ENCODE measurements around the gene LYST. TPM values are rescaled to one million over a fixed set of nuclear protein-coding genes. Genes with fewer than 3 reads are reported as not detected.

Gene LYST
- total and polyA plus RNA-seq, 2 of the 8 experiments (the other 6 are each of a cell fraction or from before 2014, with no cell fraction given), result 0.29 to 0.58 TPM

GRCh38 chr1:235855811-235856429, 10.8 kb downstream of the LYST start (continued):
- TF ChIP-seq SUZ12 (IDR thresholded peaks at IDR 0.05; ENCODE audit: low read length) (no peak), PHF8 (conservative IDR thresholded peaks at IDR 0.05; ENCODE audit: low read depth, low read length) (no peak), MAFK (IDR thresholded peaks at IDR 0.05; ENCODE audit: low read depth, low read length) (no peak), CEBPB (IDR thresholded peaks at IDR 0.05; ENCODE audit: low read depth, low read length) (no peak), EP300 (IDR thresholded peaks at IDR 0.05; ENCODE audit: borderline replicate concordance in 1 of 2, low read depth in 2 of 2, low read length in 2 of 2) (no peak), SIX5 (IDR thresholded peaks at IDR 0.05; ENCODE audit: low read depth, low read length) (no peak), TBP (IDR thresholded peaks at IDR 0.05; ENCODE audit: low read depth, low read length) (no peak)
- TF ChIP-seq, protein P1, sequence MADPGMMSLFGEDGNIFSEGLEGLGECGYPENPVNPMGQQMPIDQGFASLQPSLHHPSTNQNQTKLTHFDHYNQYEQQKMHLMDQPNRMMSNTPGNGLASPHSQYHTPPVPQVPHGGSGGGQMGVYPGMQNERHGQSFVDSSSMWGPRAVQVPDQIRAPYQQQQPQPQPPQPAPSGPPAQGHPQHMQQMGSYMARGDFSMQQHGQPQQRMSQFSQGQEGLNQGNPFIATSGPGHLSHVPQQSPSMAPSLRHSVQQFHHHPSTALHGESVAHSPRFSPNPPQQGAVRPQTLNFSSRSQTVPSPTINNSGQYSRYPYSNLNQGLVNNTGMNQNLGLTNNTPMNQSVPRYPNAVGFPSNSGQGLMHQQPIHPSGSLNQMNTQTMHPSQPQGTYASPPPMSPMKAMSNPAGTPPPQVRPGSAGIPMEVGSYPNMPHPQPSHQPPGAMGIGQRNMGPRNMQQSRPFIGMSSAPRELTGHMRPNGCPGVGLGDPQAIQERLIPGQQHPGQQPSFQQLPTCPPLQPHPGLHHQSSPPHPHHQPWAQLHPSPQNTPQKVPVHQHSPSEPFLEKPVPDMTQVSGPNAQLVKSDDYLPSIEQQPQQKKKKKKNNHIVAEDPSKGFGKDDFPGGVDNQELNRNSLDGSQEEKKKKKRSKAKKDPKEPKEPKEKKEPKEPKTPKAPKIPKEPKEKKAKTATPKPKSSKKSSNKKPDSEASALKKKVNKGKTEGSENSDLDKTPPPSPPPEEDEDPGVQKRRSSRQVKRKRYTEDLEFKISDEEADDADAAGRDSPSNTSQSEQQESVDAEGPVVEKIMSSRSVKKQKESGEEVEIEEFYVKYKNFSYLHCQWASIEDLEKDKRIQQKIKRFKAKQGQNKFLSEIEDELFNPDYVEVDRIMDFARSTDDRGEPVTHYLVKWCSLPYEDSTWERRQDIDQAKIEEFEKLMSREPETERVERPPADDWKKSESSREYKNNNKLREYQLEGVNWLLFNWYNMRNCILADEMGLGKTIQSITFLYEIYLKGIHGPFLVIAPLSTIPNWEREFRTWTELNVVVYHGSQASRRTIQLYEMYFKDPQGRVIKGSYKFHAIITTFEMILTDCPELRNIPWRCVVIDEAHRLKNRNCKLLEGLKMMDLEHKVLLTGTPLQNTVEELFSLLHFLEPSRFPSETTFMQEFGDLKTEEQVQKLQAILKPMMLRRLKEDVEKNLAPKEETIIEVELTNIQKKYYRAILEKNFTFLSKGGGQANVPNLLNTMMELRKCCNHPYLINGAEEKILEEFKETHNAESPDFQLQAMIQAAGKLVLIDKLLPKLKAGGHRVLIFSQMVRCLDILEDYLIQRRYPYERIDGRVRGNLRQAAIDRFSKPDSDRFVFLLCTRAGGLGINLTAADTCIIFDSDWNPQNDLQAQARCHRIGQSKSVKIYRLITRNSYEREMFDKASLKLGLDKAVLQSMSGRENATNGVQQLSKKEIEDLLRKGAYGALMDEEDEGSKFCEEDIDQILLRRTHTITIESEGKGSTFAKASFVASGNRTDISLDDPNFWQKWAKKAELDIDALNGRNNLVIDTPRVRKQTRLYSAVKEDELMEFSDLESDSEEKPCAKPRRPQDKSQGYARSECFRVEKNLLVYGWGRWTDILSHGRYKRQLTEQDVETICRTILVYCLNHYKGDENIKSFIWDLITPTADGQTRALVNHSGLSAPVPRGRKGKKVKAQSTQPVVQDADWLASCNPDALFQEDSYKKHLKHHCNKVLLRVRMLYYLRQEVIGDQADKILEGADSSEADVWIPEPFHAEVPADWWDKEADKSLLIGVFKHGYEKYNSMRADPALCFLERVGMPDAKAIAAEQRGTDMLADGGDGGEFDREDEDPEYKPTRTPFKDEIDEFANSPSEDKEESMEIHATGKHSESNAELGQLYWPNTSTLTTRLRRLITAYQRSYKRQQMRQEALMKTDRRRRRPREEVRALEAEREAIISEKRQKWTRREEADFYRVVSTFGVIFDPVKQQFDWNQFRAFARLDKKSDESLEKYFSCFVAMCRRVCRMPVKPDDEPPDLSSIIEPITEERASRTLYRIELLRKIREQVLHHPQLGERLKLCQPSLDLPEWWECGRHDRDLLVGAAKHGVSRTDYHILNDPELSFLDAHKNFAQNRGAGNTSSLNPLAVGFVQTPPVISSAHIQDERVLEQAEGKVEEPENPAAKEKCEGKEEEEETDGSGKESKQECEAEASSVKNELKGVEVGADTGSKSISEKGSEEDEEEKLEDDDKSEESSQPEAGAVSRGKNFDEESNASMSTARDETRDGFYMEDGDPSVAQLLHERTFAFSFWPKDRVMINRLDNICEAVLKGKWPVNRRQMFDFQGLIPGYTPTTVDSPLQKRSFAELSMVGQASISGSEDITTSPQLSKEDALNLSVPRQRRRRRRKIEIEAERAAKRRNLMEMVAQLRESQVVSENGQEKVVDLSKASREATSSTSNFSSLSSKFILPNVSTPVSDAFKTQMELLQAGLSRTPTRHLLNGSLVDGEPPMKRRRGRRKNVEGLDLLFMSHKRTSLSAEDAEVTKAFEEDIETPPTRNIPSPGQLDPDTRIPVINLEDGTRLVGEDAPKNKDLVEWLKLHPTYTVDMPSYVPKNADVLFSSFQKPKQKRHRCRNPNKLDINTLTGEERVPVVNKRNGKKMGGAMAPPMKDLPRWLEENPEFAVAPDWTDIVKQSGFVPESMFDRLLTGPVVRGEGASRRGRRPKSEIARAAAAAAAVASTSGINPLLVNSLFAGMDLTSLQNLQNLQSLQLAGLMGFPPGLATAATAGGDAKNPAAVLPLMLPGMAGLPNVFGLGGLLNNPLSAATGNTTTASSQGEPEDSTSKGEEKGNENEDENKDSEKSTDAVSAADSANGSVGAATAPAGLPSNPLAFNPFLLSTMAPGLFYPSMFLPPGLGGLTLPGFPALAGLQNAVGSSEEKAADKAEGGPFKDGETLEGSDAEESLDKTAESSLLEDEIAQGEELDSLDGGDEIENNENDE (IDR thresholded peaks at IDR 0.05; ENCODE audit: insufficient replicate concordance, low read length), result no peak

All from H1 (cell line).